K562 (cell line): ENCODE data around the gene ANO7. TPM values are rescaled to one million over a fixed set of nuclear protein-coding genes. Genes with fewer than 3 reads are reported as not detected.

Experiments used
- ATAC-seq: fragments of 200-7000 bp; cut with Tn5 transposase; 3 replicates; pipeline ENCODE4 v1.9.1; 2020; ENCODE audit warnings: moderate library complexity
- BruUV-seq: library from RNA; stranded (reverse); fragments of 400-500 nt; replicated peaks from 2 replicates; lab custom pipeline; 2021; lab: Mats Ljungman, UMichigan
- CTCF ChIA-PET: fragments of 300-600 bp; formaldehyde crosslinking; extraction: SDS; loops from one replicate; lab custom pipeline; 2021; ENCODE audit warnings: low intra/inter-chr PET ratio; lab: Yijun Ruan, JAX
- POLR2A ChIA-PET: fragments of 300-600, 350-650 bp; sonication (Branson Sonifier 250); formaldehyde crosslinking; extraction: SDS; loops from one replicate; lab custom pipeline; 2021; ENCODE audit warnings: antibody characterized with exemption, inconsistent platforms; lab: Yijun Ruan, JAX
- DNase-seq, 4 experiments: peaks; one replicate each; pipeline versions ENCODE4 v3.0.0 to v3.0.0-alpha.2; 2011 to 2018; ENCODE audit warnings: low spot score in 3 of 4, mixed read lengths in 3 of 4; ENCODE audit errors: extremely low read depth in 1 of 4
- FAIRE-seq: peaks from 2 replicates; lab custom pipeline; 2011; peaks lifted over from hg19 to GRCh38; lab: Jason Lieb, UNC
- H2AFZ ChIP-seq: 2 replicates; pipeline ENCODE4 v1.6.0; 2011; ENCODE audit warnings: low read depth, low read length, control low read depth, inconsistent platforms
- H3K27ac ChIP-seq: fragments of 200-600 bp; 3 replicates; pipeline ENCODE4 v1.8.0; 2011; ENCODE audit warnings: low read depth, mild to moderate bottlenecking, control low read depth, inconsistent platforms, low read length, moderate library complexity, mixed read lengths; ENCODE audit errors: extremely low read depth
- H3K27me3 ChIP-seq, 2 experiments: fragments of 300-600 bp in 1 of 2; 2 replicates in 1 of 2; 3 replicates in 1 of 2; pipeline versions ENCODE4 v1.6.0 to v1.8.0; 2011; ENCODE audit warnings: inconsistent platforms in 2 of 2, low read length in 2 of 2, mild to moderate bottlenecking in 1 of 2, mixed read lengths in 1 of 2, moderate library complexity in 1 of 2; ENCODE audit not compliant: control insufficient read depth in 2 of 2, insufficient read depth in 2 of 2
- H3K36me3 ChIP-seq: fragments of 300-600 bp; 3 replicates; pipeline ENCODE4 v1.8.0; 2011; ENCODE audit warnings: mild to moderate bottlenecking, low read length, inconsistent platforms; ENCODE audit not compliant: control insufficient read depth, insufficient read depth
- H3K4me1 ChIP-seq, 2 experiments: fragments of 200-600 bp in 1 of 2; replicated peaks in 1 of 2; 2 replicates in 1 of 2; 3 replicates in 1 of 2; pipeline versions ENCODE4 v1.5.1 to v1.8.0; 2011; ENCODE audit warnings: inconsistent platforms in 2 of 2, low read length in 2 of 2, mild to moderate bottlenecking in 1 of 2, mixed read lengths in 1 of 2, moderate library complexity in 1 of 2; ENCODE audit not compliant: control insufficient read depth in 2 of 2, insufficient read depth in 2 of 2
- H3K4me2 ChIP-seq: 2 replicates; pipeline ENCODE4 v1.6.1; 2011; ENCODE audit warnings: low read length, control low read depth, inconsistent platforms, mixed read lengths; ENCODE audit not compliant: insufficient read depth
- H3K4me3 ChIP-seq: fragments of 200-600 bp; sonication (generic), shearing (Covaris generic); 2 replicates; pipeline ENCODE4 v1.5.1; 2016; ENCODE audit warnings: control low read depth, inconsistent platforms
- H3K79me2 ChIP-seq: fragments of 200-600 bp; 3 replicates; pipeline ENCODE4 v1.8.0; 2011; ENCODE audit warnings: low read length, inconsistent platforms; ENCODE audit not compliant: control insufficient read depth, insufficient read depth
- H3K9ac ChIP-seq, 2 experiments: 2 replicates each; pipeline versions ENCODE4 v1.6.0 to v1.6.1; 2011; ENCODE audit warnings: low read depth in 2 of 2, low read length in 2 of 2, control low read depth in 1 of 2, inconsistent platforms in 1 of 2, mild to moderate bottlenecking in 1 of 2, mixed read lengths in 1 of 2; ENCODE audit not compliant: insufficient read depth in 1 of 2
- H3K9me1 ChIP-seq: one replicate; pipeline ENCODE4 v1.6.0; 2011; ENCODE audit warnings: inconsistent platforms, mild to moderate bottlenecking, low read length, moderate library complexity; ENCODE audit not compliant: control insufficient read depth, insufficient read depth
- H3K9me3 ChIP-seq: replicated peaks from 2 replicates; pipeline ENCODE4 v1.5.1; 2011; ENCODE audit warnings: low read depth, low read length, inconsistent platforms; ENCODE audit not compliant: control insufficient read depth, insufficient read depth
- H4K20me1 ChIP-seq: replicated peaks from 2 replicates; pipeline ENCODE4 v1.6.1; 2011; ENCODE audit warnings: low read length, inconsistent platforms, mixed read lengths; ENCODE audit not compliant: control insufficient read depth, insufficient read depth
- FOXK1 ChIP-seq: sonication (generic); formaldehyde crosslinking; IDR thresholded peaks from 2 replicates; pipeline ENCODE4 v1.8.0; 2022; ENCODE audit warnings: missing genetic modification reagents, mild to moderate bottlenecking, borderline replicate concordance
- HMG20A ChIP-seq: fragments of 450-650 bp; formaldehyde crosslinking; conservative IDR thresholded peaks from 2 replicates; pipeline ENCODE4 v1.4.0; 2020; ENCODE audit warnings: mild to moderate bottlenecking, mixed read lengths
- HNRNPUL1 ChIP-seq: fragments of 200-400 bp; formaldehyde crosslinking; IDR thresholded peaks from 2 replicates; pipeline ENCODE4 v1.6.1; 2017; ENCODE audit warnings: low read length
- HSF4 ChIP-seq: fragments of 250-450 bp; sonication (Bioruptor Pico); IDR thresholded peaks from 2 replicates; pipeline ENCODE4 v2.1.2; 2022; ENCODE audit warnings: mild to moderate bottlenecking, moderate library complexity, borderline replicate concordance
- PPARD ChIP-seq: fragments of 250-450 bp; sonication (Bioruptor Pico); IDR thresholded peaks from 2 replicates; pipeline ENCODE4 v1.8.0; 2022; ENCODE audit warnings: inconsistent platforms, mild to moderate bottlenecking, moderate library complexity
- SNIP1 ChIP-seq: fragments of 450-650 bp; IDR thresholded peaks from 2 replicates; pipeline ENCODE4 v1.7.1; 2017; ENCODE audit warnings: low read depth, mild to moderate bottlenecking
- SOX6 ChIP-seq: fragments of 450-650 bp; IDR thresholded peaks from 2 replicates; pipeline ENCODE4 v1.6.1; 2014; ENCODE audit warnings: mild to moderate bottlenecking
- TRIM25 ChIP-seq: fragments of 450-650 bp; IDR thresholded peaks from 2 replicates; pipeline ENCODE4 v1.7.0; 2016; ENCODE audit warnings: borderline replicate concordance
- WGBS: fragments of 100-300 bp; shearing (Covaris generic); methylation state at CpG from one replicate; pipeline ENCODE4 v1.1.6; 2016; ENCODE audit warnings: low coverage, mixed read lengths; ENCODE audit not compliant: insufficient coverage; ENCODE audit errors: missing lambda C conversion rate; 5-methylcytosine and 5-hydroxymethylcytosine counted together
- in situ Hi-C: fragments of 300-500 bp; cut with MboI; formaldehyde crosslinking; loops from 4 replicates; pipeline ENCODE4 v1.15.0; 2018; ENCODE audit warnings: inconsistent platforms, mixed read lengths
- intact Hi-C: fragments of 100-400 bp; cut with micrococcal nuclease; formaldehyde crosslinking; loops from 2 replicates; pipeline ENCODE4 v1.14.2; 2022
- polyA plus RNA-seq, 8 experiments: library from polyadenylated mRNA; depleted of rRNA in 4 of 8; stranded (reverse) in 5 of 8; unstranded in 3 of 8; fragments of >200 nt; fragmentation: Nextera tagmentation in 2 of 8; fragmentation: Illumina TruSeq in 1 of 8; extraction: Ambion mirVana in 2 of 8; extraction: Trizol in 1 of 8; gene quantifications; 2 replicates each; pipeline versions ENCODE4 v1.2.1 to v1.2.3, GENCODE V29; 2011 to 2014; ENCODE audit warnings: inconsistent platforms in 1 of 8, missing spikeins in 1 of 8
- total RNA-seq, 7 experiments: library from RNA; depleted of rRNA in 6 of 7; stranded (reverse); fragments of >200 nt in 6 of 7; fragmentation: Illumina TruSeq in 2 of 7; extraction: Trizol in 2 of 7; gene quantifications; 2 replicates each; pipeline versions ENCODE4 v1.2.1 to v1.2.3, GENCODE V29; 2011 to 2021; ENCODE audit warnings: low replicate concordance in 1 of 7
- TF ChIP-seq, protein P1 (sequence below): fragments of 450-650 bp; formaldehyde crosslinking; IDR thresholded peaks from 2 replicates; pipeline ENCODE4 v1.4.0; 2022; ENCODE audit warnings: mild to moderate bottlenecking, moderate library complexity

Gene ANO7
- total and polyA plus RNA-seq, 9 of the 15 experiments (the other 6 are each of a cell fraction or from before 2014, with no cell fraction given), result 0.28 to 5.1 (median 1.1) TPM

GRCh38 chr2:241177526-241178334 is 10.7 kb upstream of the ANO7 start:
- BruUV-seq, result no TSS peak
- POLR2A ChIA-PET, result no interaction called here

More at GRCh38 chr2:241177526-241178334, 10.7 kb upstream of the ANO7 start:
- no peaks in the 10 kb centered on the region for H4K20me1 ChIP-seq
- FAIRE-seq (no peak), DNase-seq (no peak), ATAC-seq (no peak)
- no peak overlapping the region for H3K4me3 ChIP-seq
- TF ChIP-seq FOXK1 (CRISPR knock-in tag) (no peak), TRIM25 (no peak), HMG20A (CRISPR knock-in tag) (no peak), HNRNPUL1 (no peak), HSF4 (no peak), SNIP1 (no peak), SOX6 (no peak), PPARD (CRISPR knock-in tag) (no peak)
- TF ChIP-seq, protein P1, sequence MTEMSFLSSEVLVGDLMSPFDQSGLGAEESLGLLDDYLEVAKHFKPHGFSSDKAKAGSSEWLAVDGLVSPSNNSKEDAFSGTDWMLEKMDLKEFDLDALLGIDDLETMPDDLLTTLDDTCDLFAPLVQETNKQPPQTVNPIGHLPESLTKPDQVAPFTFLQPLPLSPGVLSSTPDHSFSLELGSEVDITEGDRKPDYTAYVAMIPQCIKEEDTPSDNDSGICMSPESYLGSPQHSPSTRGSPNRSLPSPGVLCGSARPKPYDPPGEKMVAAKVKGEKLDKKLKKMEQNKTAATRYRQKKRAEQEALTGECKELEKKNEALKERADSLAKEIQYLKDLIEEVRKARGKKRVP (CRISPR knock-in tag), result no peak
- no peak overlapping the region for H3K27ac ChIP-seq
- no peak overlapping the region for H2AFZ ChIP-seq
- no peaks in the 10 kb centered on the region for H3K27me3 ChIP-seq
- H3K9ac ChIP-seq, result no peak overlapping the region
- WGBS, result 93% methylated on average over 11 of the region's 12 CpGs
- no peaks in the 10 kb centered on the region for H3K9me1 ChIP-seq
- no peaks in the 10 kb centered on the region for H3K9me3 ChIP-seq
- in situ Hi-C loops (no loop called here), intact Hi-C loops (no loop called here)
- H3K79me2 ChIP-seq, result no peaks in the 10 kb centered on the region
- no peaks in the 10 kb centered on the region; a peak in 1 of 5 replicates for H3K4me1 ChIP-seq
- CTCF ChIA-PET, result no interaction called here
- H3K36me3 ChIP-seq, result peaks cover 14% of the 10 kb centered on the region; the same call in 1 of the 3 replicates
- no peak overlapping the region for H3K4me2 ChIP-seq
